ENCODE measurements around the gene SHANK1.

DNA sequence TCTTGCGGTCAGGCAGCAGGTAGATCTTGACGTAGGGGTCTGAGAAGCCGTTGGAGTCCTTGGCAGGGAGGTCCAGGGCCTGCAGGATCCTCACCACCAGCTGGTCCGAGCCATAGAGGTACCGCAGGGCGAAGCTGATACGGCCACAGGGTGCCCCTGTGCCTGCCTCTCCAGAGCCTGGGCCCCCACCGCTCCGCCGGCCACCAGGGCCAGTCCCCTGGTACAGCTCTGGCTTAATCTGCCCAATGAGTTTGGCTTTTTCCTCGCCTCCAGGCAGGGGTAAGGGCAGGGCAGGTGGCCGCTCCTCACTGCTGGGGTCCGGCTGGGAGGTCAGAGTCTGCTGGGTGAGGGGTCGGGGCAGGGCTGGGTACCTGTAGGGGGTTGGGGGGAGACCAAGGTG lies 89.8 kb downstream of the SHANK1 start:
- TF ChIP-seq POLR2A (IDR thresholded peaks at IDR 0.05): no peak
- TF ChIP-seq, protein P1, sequence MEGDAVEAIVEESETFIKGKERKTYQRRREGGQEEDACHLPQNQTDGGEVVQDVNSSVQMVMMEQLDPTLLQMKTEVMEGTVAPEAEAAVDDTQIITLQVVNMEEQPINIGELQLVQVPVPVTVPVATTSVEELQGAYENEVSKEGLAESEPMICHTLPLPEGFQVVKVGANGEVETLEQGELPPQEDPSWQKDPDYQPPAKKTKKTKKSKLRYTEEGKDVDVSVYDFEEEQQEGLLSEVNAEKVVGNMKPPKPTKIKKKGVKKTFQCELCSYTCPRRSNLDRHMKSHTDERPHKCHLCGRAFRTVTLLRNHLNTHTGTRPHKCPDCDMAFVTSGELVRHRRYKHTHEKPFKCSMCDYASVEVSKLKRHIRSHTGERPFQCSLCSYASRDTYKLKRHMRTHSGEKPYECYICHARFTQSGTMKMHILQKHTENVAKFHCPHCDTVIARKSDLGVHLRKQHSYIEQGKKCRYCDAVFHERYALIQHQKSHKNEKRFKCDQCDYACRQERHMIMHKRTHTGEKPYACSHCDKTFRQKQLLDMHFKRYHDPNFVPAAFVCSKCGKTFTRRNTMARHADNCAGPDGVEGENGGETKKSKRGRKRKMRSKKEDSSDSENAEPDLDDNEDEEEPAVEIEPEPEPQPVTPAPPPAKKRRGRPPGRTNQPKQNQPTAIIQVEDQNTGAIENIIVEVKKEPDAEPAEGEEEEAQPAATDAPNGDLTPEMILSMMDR (IDR thresholded peaks at IDR 0.05): no peak
